HG02588 (cell line): ENCODE data around the gene CCDC88C.

ENCODE experiments used
- ATAC-seq: cut with Tn5 transposase; IDR thresholded peaks from one replicate; pipeline ENCODE4 v1.9.1; 2021; ENCODE audit warnings: mild to moderate bottlenecking, moderate library complexity; ENCODE audit not compliant: unreplicated experiment

CCDC88C gene

GRCh38 chr14:91295851-91296796 is 121.5 kb downstream of the CCDC88C start:
- ATAC-seq: no peak

GRCh38 chr14:91295276-91295845 is 122.3 kb downstream of the CCDC88C start:
- no peak for ATAC-seq

- ATAC-seq: no peak
These were observed 123.5 kb downstream of the CCDC88C start for GRCh38 chr14:91294153-91294552.

GRCh38 chr14:91293281-91293680 is 124.3 kb downstream of the CCDC88C start:
- ATAC-seq: no peak

GRCh38 chr14:91292491-91292890 is 125.1 kb downstream of the CCDC88C start:
- ATAC-seq: no peak

GRCh38 chr14:91291786-91292405 is 125.7 kb downstream of the CCDC88C start:
- no peak for ATAC-seq

GRCh38 chr14:91290986-91291385 is 126.6 kb downstream of the CCDC88C start:
- ATAC-seq: no peak

GRCh38 chr14:91289464-91289863 is 128.2 kb downstream of the CCDC88C start:
- ATAC-seq: no peak

- ATAC-seq: no peak
These were observed 128.7 kb downstream of the CCDC88C start for GRCh38 chr14:91288876-91289275.

GRCh38 chr14:91286530-91286937 is 131.1 kb downstream of the CCDC88C start:
- no peak for ATAC-seq

- ATAC-seq: no peak
These were observed 132.7 kb downstream of the CCDC88C start for GRCh38 chr14:91284791-91285548.

- ATAC-seq: no peak
These were observed 133.4 kb downstream of the CCDC88C start for GRCh38 chr14:91284146-91284790.

- ATAC-seq: no peak
These were observed 134.0 kb downstream of the CCDC88C start for GRCh38 chr14:91283666-91284065.

- no peak for ATAC-seq
These were observed 134.5 kb downstream of the CCDC88C start for GRCh38 chr14:91282954-91283645.

GRCh38 chr14:91281346-91281745 is 136.3 kb downstream of the CCDC88C start:
- ATAC-seq: no peak

GRCh38 chr14:91280129-91280528 is 137.5 kb downstream of the CCDC88C start:
- no peak for ATAC-seq

- ATAC-seq: no peak
These were observed 138.3 kb downstream of the CCDC88C start for GRCh38 chr14:91279354-91279753.

- no peak for ATAC-seq
These were observed 139.3 kb downstream of the CCDC88C start for GRCh38 chr14:91278383-91278715.

- no peak for ATAC-seq
These were observed 139.9 kb downstream of the CCDC88C start for GRCh38 chr14:91277546-91278382.
